Loucy (cell line): Measurements from ENCODE around the gene UNKL.

Source experiments
- H2AFZ ChIP-seq: fragments of 200-600 bp; sonication (generic); 2 replicates; pipeline ENCODE4 v1.6.0; 2016; ENCODE audit warnings: antibody characterized with exemption, mild to moderate bottlenecking, low read length, moderate library complexity
- H3F3A ChIP-seq: fragments of 200-600 bp; 2 replicates; pipeline ENCODE4 v1.6.0; 2016; ENCODE audit warnings: antibody characterized with exemption, low read depth, mild to moderate bottlenecking
- H3K27me3 ChIP-seq: fragments of 200-600 bp; sonication (generic); 2 replicates; pipeline ENCODE4 v1.6.1; 2014; ENCODE audit warnings: low read length, mild to moderate bottlenecking; ENCODE audit not compliant: insufficient read depth, poor library complexity, severe bottlenecking
- H3K36me3 ChIP-seq: fragments of 200-600 bp; sonication (generic); 2 replicates; pipeline ENCODE4 v1.6.1; 2016; ENCODE audit warnings: low read length; ENCODE audit not compliant: insufficient read depth
- H3K4me1 ChIP-seq: fragments of 200-600 bp; sonication (generic); 2 replicates; pipeline ENCODE4 v1.5.1; 2014; ENCODE audit warnings: low read length, mild to moderate bottlenecking; ENCODE audit not compliant: insufficient read depth, poor library complexity, severe bottlenecking
- H3K4me2 ChIP-seq: fragments of 200-600 bp; sonication (generic); 2 replicates; pipeline ENCODE4 v1.6.0; 2014; ENCODE audit warnings: antibody characterized with exemption, low read length, low read depth, mild to moderate bottlenecking; ENCODE audit not compliant: poor library complexity, severe bottlenecking
- H3K4me3 ChIP-seq: fragments of 200-600 bp; sonication (generic); 2 replicates; pipeline ENCODE4 v1.5.1; 2014; ENCODE audit warnings: low read length, mild to moderate bottlenecking, mixed read lengths; ENCODE audit not compliant: poor library complexity, severe bottlenecking
- H3K79me2 ChIP-seq: fragments of 200-600 bp; sonication (generic); 2 replicates; pipeline ENCODE4 v1.6.1; 2014; ENCODE audit warnings: low read length; ENCODE audit not compliant: insufficient read depth
- H3K9ac ChIP-seq: fragments of 200-600 bp; sonication (generic); 2 replicates; pipeline ENCODE4 v1.6.0; 2014; ENCODE audit warnings: mild to moderate bottlenecking, low read depth, low read length, moderate library complexity; ENCODE audit not compliant: poor library complexity, severe bottlenecking
- H3K9me2 ChIP-seq: fragments of 200-600 bp; sonication (generic); replicated peaks from 2 replicates; pipeline ENCODE4 v1.6.1; 2016; ENCODE audit warnings: low read depth, low read length, mixed read lengths
- H3K9me3 ChIP-seq: fragments of 200-600 bp; sonication (generic); 2 replicates; pipeline ENCODE4 v1.6.1; 2014; ENCODE audit warnings: mild to moderate bottlenecking, antibody characterized with exemption, low read length, low read depth; ENCODE audit not compliant: insufficient read depth
- H4K20me1 ChIP-seq: fragments of 200-600 bp; sonication (generic); 2 replicates; pipeline ENCODE4 v1.6.0; 2014; ENCODE audit warnings: antibody characterized with exemption, low read length, mild to moderate bottlenecking; ENCODE audit not compliant: insufficient read depth, poor library complexity, severe bottlenecking
- EZH2phosphoT487 ChIP-seq: fragments of 200-600 bp; IDR thresholded peaks from 2 replicates; pipeline ENCODE4 v1.6.1; 2018; ENCODE audit warnings: antibody characterized with exemption, mild to moderate bottlenecking, moderate library complexity, borderline replicate concordance
- TF ChIP-seq, protein P1 (sequence below): fragments of 200-600 bp; sonication (generic); conservative IDR thresholded peaks from 2 replicates; pipeline ENCODE4 v1.5.1; 2014; ENCODE audit warnings: mild to moderate bottlenecking, antibody characterized with exemption, low read length

Gene UNKL

DNA sequence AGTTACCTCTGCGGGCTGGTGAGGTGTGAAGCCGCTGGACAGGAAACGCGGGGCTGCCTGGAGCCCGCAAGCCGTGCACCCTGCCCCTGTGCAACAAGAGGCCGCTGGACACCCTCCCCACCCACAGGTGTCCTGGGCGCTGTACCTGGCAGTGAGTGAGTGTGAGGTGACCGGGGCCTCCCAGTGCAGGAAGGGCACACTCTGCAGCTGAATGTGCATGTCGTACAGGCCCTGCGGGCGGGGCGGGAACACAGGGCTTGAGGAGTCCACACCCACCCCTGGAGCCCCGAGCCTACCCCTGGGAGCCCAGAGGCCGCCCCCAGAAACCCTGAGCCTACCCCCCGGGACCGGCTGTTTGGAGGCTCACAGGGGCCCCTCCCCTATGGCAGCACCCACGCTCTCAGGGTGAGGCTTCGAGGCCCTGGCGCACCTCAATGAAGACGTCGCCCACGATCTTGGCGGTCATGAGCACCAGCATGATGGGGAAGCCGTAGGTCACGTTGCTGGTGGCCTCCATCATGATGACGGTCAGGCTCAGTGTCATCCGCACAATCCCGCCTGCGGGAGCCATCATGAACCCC is 34.1 kb upstream of the UNKL start:
- H3K79me2 ChIP-seq: no peaks in the 10 kb centered on the region
- no peaks in the 10 kb centered on the region for H4K20me1 ChIP-seq
- H3K4me3 ChIP-seq: no peak overlapping the region
- no peaks in the 10 kb centered on the region for H3F3A ChIP-seq
- no peak overlapping the region for H3K4me2 ChIP-seq
- H3K9me3 ChIP-seq: no peaks in the 10 kb centered on the region
- no peak overlapping the region for H3K9ac ChIP-seq
- H3K9me2 ChIP-seq: no peaks in the 10 kb centered on the region
- H3K4me1 ChIP-seq: no peaks in the 10 kb centered on the region
- no peaks in the 10 kb centered on the region for H3K27me3 ChIP-seq
- H3K36me3 ChIP-seq: no peaks in the 10 kb centered on the region
- TF ChIP-seq, protein P1, sequence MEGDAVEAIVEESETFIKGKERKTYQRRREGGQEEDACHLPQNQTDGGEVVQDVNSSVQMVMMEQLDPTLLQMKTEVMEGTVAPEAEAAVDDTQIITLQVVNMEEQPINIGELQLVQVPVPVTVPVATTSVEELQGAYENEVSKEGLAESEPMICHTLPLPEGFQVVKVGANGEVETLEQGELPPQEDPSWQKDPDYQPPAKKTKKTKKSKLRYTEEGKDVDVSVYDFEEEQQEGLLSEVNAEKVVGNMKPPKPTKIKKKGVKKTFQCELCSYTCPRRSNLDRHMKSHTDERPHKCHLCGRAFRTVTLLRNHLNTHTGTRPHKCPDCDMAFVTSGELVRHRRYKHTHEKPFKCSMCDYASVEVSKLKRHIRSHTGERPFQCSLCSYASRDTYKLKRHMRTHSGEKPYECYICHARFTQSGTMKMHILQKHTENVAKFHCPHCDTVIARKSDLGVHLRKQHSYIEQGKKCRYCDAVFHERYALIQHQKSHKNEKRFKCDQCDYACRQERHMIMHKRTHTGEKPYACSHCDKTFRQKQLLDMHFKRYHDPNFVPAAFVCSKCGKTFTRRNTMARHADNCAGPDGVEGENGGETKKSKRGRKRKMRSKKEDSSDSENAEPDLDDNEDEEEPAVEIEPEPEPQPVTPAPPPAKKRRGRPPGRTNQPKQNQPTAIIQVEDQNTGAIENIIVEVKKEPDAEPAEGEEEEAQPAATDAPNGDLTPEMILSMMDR: no peak
- TF ChIP-seq EZH2phosphoT487: no peak
- H2AFZ ChIP-seq: no peak overlapping the region

DNA sequence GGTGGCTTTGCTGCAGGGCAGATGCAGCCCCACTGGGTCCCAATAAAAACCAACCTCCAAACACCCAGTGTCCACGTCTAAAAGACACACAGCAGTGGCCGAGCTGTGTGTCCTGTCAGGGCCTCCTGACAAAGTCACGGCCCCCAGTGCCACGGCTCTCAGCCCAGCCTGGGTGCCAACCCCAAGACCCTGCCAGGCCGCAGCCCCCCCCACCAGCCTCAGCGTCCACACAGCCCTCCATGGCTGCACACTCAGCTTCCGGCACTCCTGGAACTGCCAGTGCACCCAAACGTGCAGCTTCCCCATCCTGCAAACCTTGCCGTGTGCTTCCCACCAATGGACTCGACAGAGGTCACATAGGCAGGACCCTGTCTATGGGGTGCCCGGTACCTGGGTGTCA is 33.5 kb upstream of the UNKL start:
- no peak overlapping the region for H3K9ac ChIP-seq
- H3K36me3 ChIP-seq: no peaks in the 10 kb centered on the region
- H3K4me3 ChIP-seq: no peak overlapping the region
- H3K4me1 ChIP-seq: no peaks in the 10 kb centered on the region
- H3K9me3 ChIP-seq: no peaks in the 10 kb centered on the region
- H3K9me2 ChIP-seq: no peaks in the 10 kb centered on the region
- H3K79me2 ChIP-seq: no peaks in the 10 kb centered on the region
- H3K4me2 ChIP-seq: no peak overlapping the region
- TF ChIP-seq, protein P1: no peak
- TF ChIP-seq EZH2phosphoT487: no peak
- no peaks in the 10 kb centered on the region for H4K20me1 ChIP-seq
- H3K27me3 ChIP-seq: no peaks in the 10 kb centered on the region
- no peak overlapping the region for H2AFZ ChIP-seq
- H3F3A ChIP-seq: no peaks in the 10 kb centered on the region

DNA sequence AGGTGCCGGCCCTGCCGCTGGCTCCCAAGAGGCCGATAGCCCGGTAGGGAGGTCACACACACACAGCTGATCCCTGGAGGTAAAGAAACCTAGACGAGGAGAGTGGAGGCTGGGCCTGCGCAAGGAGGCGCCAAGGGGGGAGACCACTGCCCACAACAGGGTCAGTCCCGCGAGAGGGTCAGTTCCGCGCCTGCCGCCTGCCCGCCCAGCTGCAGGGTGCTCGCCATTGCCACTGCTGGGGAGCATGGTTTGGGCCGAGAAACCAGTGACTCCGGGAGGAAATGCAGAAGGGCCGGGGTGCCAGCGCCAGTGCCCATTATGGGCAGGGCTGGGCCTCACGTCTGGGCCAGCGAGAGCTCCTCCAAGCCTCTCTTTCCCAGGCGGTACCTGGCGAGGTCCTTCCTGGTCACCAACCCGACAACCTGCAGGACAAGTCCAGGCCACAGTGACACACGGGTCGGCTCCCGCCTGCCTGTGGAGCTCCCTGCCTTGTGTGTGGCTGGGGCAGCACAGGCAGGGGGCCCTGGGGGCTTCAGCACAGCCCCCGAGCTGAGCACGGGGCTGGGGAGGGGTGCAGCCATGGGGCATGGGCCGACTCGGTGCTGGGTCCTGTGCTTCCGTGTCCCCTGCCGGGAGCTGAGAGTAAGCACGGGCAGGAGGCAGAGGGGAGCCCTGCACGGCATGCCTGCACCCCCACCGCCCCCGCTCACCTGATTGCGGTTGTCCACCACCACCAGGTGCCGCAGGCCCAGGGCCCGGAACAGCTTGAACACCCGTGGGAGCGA is 32.0 kb upstream of the UNKL start:
- Histone ChIP-seq H3K27me3 (no peaks in the 10 kb centered on the region), H3K4me1 (no peaks in the 10 kb centered on the region), H3K4me3 (no peak overlapping the region), H3K79me2 (no peaks in the 10 kb centered on the region), H2AFZ (no peak overlapping the region), H3K4me2 (no peak overlapping the region), H3F3A (no peaks in the 10 kb centered on the region), H3K9me2 (no peaks in the 10 kb centered on the region), H3K9ac (no peak overlapping the region), H4K20me1 (no peaks in the 10 kb centered on the region), H3K9me3 (no peaks in the 10 kb centered on the region), H3K36me3 (no peaks in the 10 kb centered on the region)
- TF ChIP-seq, protein P1: no peak
- no peak for TF ChIP-seq EZH2phosphoT487
